Astrocyte (in vitro differentiated cells and primary cell): ENCODE results near the gene OR6C4. TPM values are rescaled to one million over a fixed set of nuclear protein-coding genes. Genes with fewer than 3 reads are reported as not detected.
"Not testable (repeated sequence)": the region's sequence is repeated elsewhere in the genome, so short reads cannot be mapped to it uniquely, and the experiment has no call there.

Experiments used
- DNase-seq: peaks from one replicate; pipeline ENCODE4 v3.0.0-alpha.2; 2010; ENCODE audit warnings: low read depth
- FAIRE-seq: peaks from 2 replicates; lab custom pipeline; 2011; peaks lifted over from hg19 to GRCh38; lab: Jason Lieb, UNC
- H2AFZ ChIP-seq: 2 replicates; pipeline ENCODE4 v1.6.0; 2012; ENCODE audit warnings: low read depth, low read length, inconsistent platforms
- H3K27ac ChIP-seq: 2 replicates; pipeline ENCODE4 v1.5.1; 2011; ENCODE audit warnings: low read depth, low read length, inconsistent platforms
- H3K27me3 ChIP-seq: 2 replicates; pipeline ENCODE4 v1.6.0; 2011; ENCODE audit warnings: low read length, inconsistent platforms; ENCODE audit not compliant: insufficient read depth
- H3K36me3 ChIP-seq: 2 replicates; pipeline ENCODE4 v1.5.1; 2011; ENCODE audit warnings: low read length, inconsistent platforms; ENCODE audit not compliant: insufficient read depth
- H3K4me1 ChIP-seq: 2 replicates; pipeline ENCODE4 v1.5.1; 2011; ENCODE audit warnings: low read length, inconsistent platforms; ENCODE audit not compliant: insufficient read depth
- H3K4me2 ChIP-seq: 2 replicates; pipeline ENCODE4 v1.6.0; 2012; ENCODE audit warnings: low read length, inconsistent platforms
- H3K4me3 ChIP-seq: 2 replicates; pipeline ENCODE4 v1.5.1; 2011; ENCODE audit warnings: low read depth, mild to moderate bottlenecking, low read length, inconsistent platforms; ENCODE audit not compliant: insufficient read depth
- H3K79me2 ChIP-seq: 2 replicates; pipeline ENCODE4 v1.6.0; 2012; ENCODE audit warnings: mild to moderate bottlenecking, low read length, inconsistent platforms; ENCODE audit not compliant: insufficient read depth
- H3K9ac ChIP-seq: 2 replicates; pipeline ENCODE4 v1.6.0; 2012; ENCODE audit warnings: mild to moderate bottlenecking, low read length, inconsistent platforms
- H3K9me3 ChIP-seq: 2 replicates; pipeline ENCODE4 v1.5.1; 2012; ENCODE audit warnings: low read depth, mild to moderate bottlenecking, low read length, inconsistent platforms; ENCODE audit not compliant: insufficient read depth
- H4K20me1 ChIP-seq: 2 replicates; pipeline ENCODE4 v1.6.0; 2012; ENCODE audit warnings: low read length, inconsistent platforms; ENCODE audit not compliant: insufficient read depth
- H3K27ac Mint-ChIP-seq: one replicate; pipeline ENCODE4 v1.8.0; 2021; ENCODE audit warnings: mild to moderate bottlenecking, mixed read lengths; ENCODE audit not compliant: unreplicated experiment
- H3K27me3 Mint-ChIP-seq: one replicate; pipeline ENCODE4 v1.8.0; 2021; ENCODE audit warnings: low read depth, mixed read lengths; ENCODE audit not compliant: unreplicated experiment
- H3K36me3 Mint-ChIP-seq: one replicate; pipeline ENCODE4 v1.8.0; 2021; ENCODE audit warnings: low read depth, mixed read lengths; ENCODE audit not compliant: unreplicated experiment
- H3K4me1 Mint-ChIP-seq: one replicate; pipeline ENCODE4 v1.8.0; 2021; ENCODE audit warnings: low read depth, mixed read lengths; ENCODE audit not compliant: unreplicated experiment
- H3K4me3 Mint-ChIP-seq: one replicate; pipeline ENCODE4 v1.8.0; 2021; ENCODE audit warnings: mild to moderate bottlenecking, moderate library complexity, mixed read lengths; ENCODE audit not compliant: unreplicated experiment
- H3K9me3 Mint-ChIP-seq: one replicate; pipeline ENCODE4 v1.8.0; 2021; ENCODE audit warnings: mild to moderate bottlenecking, mixed read lengths; ENCODE audit not compliant: unreplicated experiment
- CTCF ChIP-seq: IDR thresholded peaks from 2 replicates; pipeline ENCODE4 v1.5.1; 2011; ENCODE audit warnings: low read depth, mild to moderate bottlenecking, inconsistent platforms, low read length, moderate library complexity; ENCODE audit not compliant: insufficient read depth
- EZH2 ChIP-seq: IDR thresholded peaks from 2 replicates; pipeline ENCODE4 v1.6.1; 2012; ENCODE audit warnings: mild to moderate bottlenecking, low read length, inconsistent platforms; ENCODE audit not compliant: insufficient read depth
- total RNA-seq: library from RNA; stranded (reverse); gene quantifications from 2 replicates; pipeline ENCODE4 v1.2.1, GENCODE V29; 2021

OR6C4 gene
- total RNA-seq, 1 donor from 2014 or later: not detected

GRCh38 chr12:55548756-55549155 is 646 bp upstream of the OR6C4 start:
- no peak for FAIRE-seq
- no peak overlapping the region for H3K9ac ChIP-seq
- H3K79me2 ChIP-seq: no peaks in the 10 kb centered on the region
- Mint-ChIP-seq H3K36me3 (no peaks in the 10 kb centered on the region), H3K27ac (no peak overlapping the region), H3K4me1 (no peaks in the 10 kb centered on the region), H3K27me3 (no peaks in the 10 kb centered on the region), H3K9me3 (peaks cover 5% of the 10 kb centered on the region), H3K4me3 (no peak overlapping the region)
- H3K4me1 ChIP-seq: no peaks in the 10 kb centered on the region
- no peaks in the 10 kb centered on the region for H3K9me3 ChIP-seq
- no peak overlapping the region for H3K27ac ChIP-seq
- no peak overlapping the region for H3K4me3 ChIP-seq
- no peak for DNase-seq
- no peak overlapping the region for H2AFZ ChIP-seq
- no peaks in the 10 kb centered on the region for H3K36me3 ChIP-seq
- no peaks in the 10 kb centered on the region for H4K20me1 ChIP-seq
- H3K27me3 ChIP-seq: no peaks in the 10 kb centered on the region
- TF ChIP-seq CTCF (no peak), EZH2 (no peak)
- H3K4me2 ChIP-seq: no peak overlapping the region

GRCh38 chr12:55554296-55554695 is 4.9 kb downstream of the OR6C4 start:
- H3K27me3 Mint-ChIP-seq: no peaks in the 10 kb centered on the region
- no peak overlapping the region for H3K4me3 ChIP-seq
- H3K9ac ChIP-seq: no peak overlapping the region
- H3K9me3 Mint-ChIP-seq: peaks cover 4% of the 10 kb centered on the region
- no peaks in the 10 kb centered on the region for H3K4me1 ChIP-seq
- no peak for DNase-seq
- H2AFZ ChIP-seq: no peak overlapping the region
- no peak for TF ChIP-seq CTCF
- TF ChIP-seq EZH2: no peak
- no peak overlapping the region for H3K27ac Mint-ChIP-seq
- FAIRE-seq: no peak
- H3K36me3 ChIP-seq: no peaks in the 10 kb centered on the region
- H3K9me3 ChIP-seq: peaks cover 3% of the 10 kb centered on the region
- no peaks in the 10 kb centered on the region for H3K4me1 Mint-ChIP-seq
- no peaks in the 10 kb centered on the region for H3K27me3 ChIP-seq
- H3K4me2 ChIP-seq: no peak overlapping the region
- no peaks in the 10 kb centered on the region for H3K79me2 ChIP-seq
- no peaks in the 10 kb centered on the region for H4K20me1 ChIP-seq
- no peak overlapping the region for H3K27ac ChIP-seq
- H3K36me3 Mint-ChIP-seq: no peaks in the 10 kb centered on the region
- no peak overlapping the region for H3K4me3 Mint-ChIP-seq

GRCh38 chr12:55570060-55570459 is 20.7 kb downstream of the OR6C4 start:
- H4K20me1 ChIP-seq, H3K4me3 ChIP-seq, H3K4me2 ChIP-seq, H3K36me3 Mint-ChIP-seq, H3K9me3 ChIP-seq, H3K4me1 ChIP-seq, H3K27me3 Mint-ChIP-seq, H3K27me3 ChIP-seq, DNase-seq, FAIRE-seq, H3K36me3 ChIP-seq, H3K79me2 ChIP-seq, H2AFZ ChIP-seq, H3K9ac ChIP-seq, H3K27ac ChIP-seq, H3K4me3 Mint-ChIP-seq, H3K27ac Mint-ChIP-seq, H3K4me1 Mint-ChIP-seq: not testable (repeated sequence)
- peaks cover 16% of the 10 kb centered on the region for H3K9me3 Mint-ChIP-seq

- H3K4me1 Mint-ChIP-seq, H4K20me1 ChIP-seq, FAIRE-seq, H3K4me1 ChIP-seq, DNase-seq, H3K27ac Mint-ChIP-seq, H3K27ac ChIP-seq, H3K36me3 ChIP-seq, H3K4me3 ChIP-seq, H3K4me3 Mint-ChIP-seq, H3K27me3 ChIP-seq, H2AFZ ChIP-seq, H3K27me3 Mint-ChIP-seq, H3K36me3 Mint-ChIP-seq, H3K9ac ChIP-seq, H3K79me2 ChIP-seq, H3K9me3 ChIP-seq, H3K4me2 ChIP-seq: not testable (repeated sequence)
- H3K9me3 Mint-ChIP-seq: peaks cover 16% of the 10 kb centered on the region
Observed at GRCh38 chr12:55570689-55571088, 21.3 kb downstream of the OR6C4 start.
